H9 (cell line): ENCODE data around the gene GMPR. TPM values are rescaled to one million over a fixed set of nuclear protein-coding genes. Genes with fewer than 3 reads are reported as not detected.
A peak's percentile ranks its signal among the peaks of the same experiment; 100 is the strongest.

Experiments used
- DNase-seq: peaks from one replicate; pipeline ENCODE4 v3.0.0-alpha.2; 2017
- H2AFZ ChIP-seq: one replicate; pipeline ENCODE4 v1.6.1; 2013; ENCODE audit warnings: mild to moderate bottlenecking, low read length, control low read depth, moderate library complexity
- H2AK5ac ChIP-seq: 2 replicates; pipeline ENCODE4 v1.6.1; 2013; ENCODE audit warnings: low read length, control low read depth, mixed read lengths; ENCODE audit not compliant: insufficient read length
- H2BK120ac ChIP-seq: one replicate; pipeline ENCODE4 v1.6.1; 2013; ENCODE audit warnings: low read depth, mild to moderate bottlenecking, low read length, control low read depth, inconsistent platforms; ENCODE audit not compliant: poor library complexity, severe bottlenecking
- H2BK12ac ChIP-seq: 2 replicates; pipeline ENCODE4 v1.6.1; 2013; ENCODE audit warnings: low read length, control low read depth, mixed read lengths, low read depth; ENCODE audit not compliant: insufficient read length
- H2BK15ac ChIP-seq: 2 replicates; pipeline ENCODE4 v1.6.1; 2013; ENCODE audit warnings: low read depth, low read length, control low read depth
- H2BK20ac ChIP-seq: one replicate; pipeline ENCODE4 v1.6.1; 2013; ENCODE audit warnings: low read depth, mild to moderate bottlenecking, low read length, control low read depth, inconsistent platforms; ENCODE audit not compliant: poor library complexity, severe bottlenecking
- H2BK5ac ChIP-seq: 2 replicates; pipeline ENCODE4 v1.6.1; 2013; ENCODE audit warnings: low read length, control low read depth, mixed read lengths; ENCODE audit not compliant: insufficient read length
- H3K14ac ChIP-seq: 2 replicates; pipeline ENCODE4 v1.6.1; 2013; ENCODE audit warnings: low read length, control low read depth; ENCODE audit not compliant: insufficient read depth
- H3K18ac ChIP-seq: 2 replicates; pipeline ENCODE4 v1.6.1; 2013; ENCODE audit warnings: low read depth, mild to moderate bottlenecking, mixed read lengths, low read length, control low read depth; ENCODE audit not compliant: insufficient read length
- H3K23ac ChIP-seq: 2 replicates; pipeline ENCODE4 v1.6.1; 2013; ENCODE audit warnings: low read length, control low read depth, mixed read lengths, low read depth; ENCODE audit not compliant: insufficient read length
- H3K23me2 ChIP-seq: 2 replicates; pipeline ENCODE4 v1.6.1; 2013; ENCODE audit warnings: low read depth, mild to moderate bottlenecking, mixed read lengths, low read length, control low read depth; ENCODE audit not compliant: insufficient read length, poor library complexity, severe bottlenecking
- H3K27ac ChIP-seq: 2 replicates; pipeline ENCODE4 v1.5.1; 2013; ENCODE audit warnings: low read length, control low read depth, mixed read lengths, low read depth; ENCODE audit not compliant: insufficient read length
- H3K27me3 ChIP-seq: 2 replicates; pipeline ENCODE4 v1.6.1; 2013; ENCODE audit warnings: low read length, control low read depth, inconsistent platforms; ENCODE audit not compliant: insufficient read depth
- H3K4ac ChIP-seq: 2 replicates; pipeline ENCODE4 v1.6.1; 2013; ENCODE audit warnings: low read depth, mild to moderate bottlenecking, control low read depth, inconsistent platforms, low read length, moderate library complexity
- H3K4me1 ChIP-seq: 2 replicates; pipeline ENCODE4 v1.6.1; 2013; ENCODE audit warnings: low read length, control low read depth, inconsistent platforms; ENCODE audit not compliant: insufficient read depth
- H3K4me2 ChIP-seq: 2 replicates; pipeline ENCODE4 v1.6.1; 2013; ENCODE audit warnings: low read length, control low read depth, mixed read lengths; ENCODE audit not compliant: insufficient read length, insufficient read depth
- H3K56ac ChIP-seq: 2 replicates; pipeline ENCODE4 v1.6.1; 2013; ENCODE audit warnings: low read depth, mild to moderate bottlenecking, mixed read lengths, low read length, control low read depth; ENCODE audit not compliant: insufficient read length
- H3K79me1 ChIP-seq: 2 replicates; pipeline ENCODE4 v1.6.1; 2013; ENCODE audit warnings: low read depth, mild to moderate bottlenecking, moderate library complexity, low read length, control low read depth, inconsistent platforms; ENCODE audit not compliant: insufficient read depth, poor library complexity, severe bottlenecking
- H3K79me2 ChIP-seq: 2 replicates; pipeline ENCODE4 v1.6.1; 2013; ENCODE audit warnings: low read length, control low read depth, inconsistent platforms; ENCODE audit not compliant: insufficient read depth
- H3K9ac ChIP-seq: 2 replicates; pipeline ENCODE4 v1.6.1; 2013; ENCODE audit warnings: low read length, control low read depth, mixed read lengths; ENCODE audit not compliant: insufficient read length; ENCODE audit errors: extremely low read depth
- H3K9me3 ChIP-seq: one replicate; pipeline ENCODE4 v1.6.1; 2013; ENCODE audit warnings: low read depth, low read length, inconsistent platforms; ENCODE audit not compliant: control insufficient read depth
- H3T11ph ChIP-seq: one replicate; pipeline ENCODE4 v1.6.1; 2013; ENCODE audit warnings: mild to moderate bottlenecking, low read length, control low read depth, inconsistent platforms
- H4K20me1 ChIP-seq: one replicate; pipeline ENCODE4 v1.6.1; 2013; ENCODE audit not compliant: control insufficient read depth, insufficient read length, insufficient read depth
- H4K5ac ChIP-seq: 2 replicates; pipeline ENCODE4 v1.6.1; 2013; ENCODE audit warnings: low read depth, mild to moderate bottlenecking, mixed read lengths, low read length, control low read depth; ENCODE audit not compliant: insufficient read length
- H4K8ac ChIP-seq: replicated peaks from 2 replicates; pipeline ENCODE4 v1.6.1; 2013; ENCODE audit warnings: low read length, control low read depth, mixed read lengths, low read depth; ENCODE audit not compliant: insufficient read length
- H4K91ac ChIP-seq: 2 replicates; pipeline ENCODE4 v1.6.1; 2013; ENCODE audit warnings: low read depth, mild to moderate bottlenecking, moderate library complexity, mixed read lengths, low read length, control low read depth; ENCODE audit not compliant: insufficient read length
- H3K27ac Mint-ChIP-seq, 3 experiments: 2 replicates in 2 of 3; 3 replicates in 1 of 3; pipeline ENCODE4 v1.8.0; 2020 to 2021; ENCODE audit warnings: mixed read lengths in 3 of 3, mild to moderate bottlenecking in 1 of 3, moderate library complexity in 1 of 3
- H3K27me3 Mint-ChIP-seq: 2 replicates; pipeline ENCODE4 v1.8.0; 2021; ENCODE audit warnings: low read depth, mild to moderate bottlenecking, moderate library complexity, mixed read lengths
- H3K36me3 Mint-ChIP-seq, 3 experiments: 2 replicates in 2 of 3; 3 replicates in 1 of 3; pipeline ENCODE4 v1.8.0; 2020 to 2021; ENCODE audit warnings: low read depth in 3 of 3, mixed read lengths in 3 of 3; ENCODE audit not compliant: insufficient read depth in 1 of 3
- H3K4me1 Mint-ChIP-seq, 2 experiments: 2 replicates each; pipeline ENCODE4 v1.8.0; 2020; ENCODE audit warnings: mixed read lengths in 2 of 2
- H3K4me3 Mint-ChIP-seq, 2 experiments: 2 replicates in 1 of 2; 3 replicates in 1 of 2; pipeline ENCODE4 v1.8.0; 2020 to 2021; ENCODE audit warnings: mild to moderate bottlenecking in 2 of 2, mixed read lengths in 2 of 2, moderate library complexity in 1 of 2
- H3K9me3 Mint-ChIP-seq, 2 experiments: 2 replicates in 1 of 2; 3 replicates in 1 of 2; pipeline ENCODE4 v1.8.0; 2020; ENCODE audit warnings: mild to moderate bottlenecking in 2 of 2, mixed read lengths in 2 of 2, moderate library complexity in 1 of 2
- WGBS: extraction: QIAGEN DNeasy Blood & Tissue Kit; methylation state at CpG from one replicate; pipeline ENCODE4 v1.1.7; 2013; ENCODE audit warnings: missing lambda C conversion rate, low lambda C conversion rate, mixed read lengths; ENCODE audit not compliant: insufficient read length; ENCODE audit errors: extremely low coverage; 5-methylcytosine and 5-hydroxymethylcytosine counted together
- total RNA-seq: library from RNA; stranded (reverse); gene quantifications from 2 replicates; pipeline ENCODE4 v1.2.1, GENCODE V29; 2021
- TF ChIP-seq, protein P1 (sequence below): fragments of 200-600 bp; sonication (generic); conservative IDR thresholded peaks from 3 replicates; pipeline ENCODE4 v1.8.0; 2021; ENCODE audit warnings: antibody characterized with exemption, mild to moderate bottlenecking

GMPR gene
- total RNA-seq, 1 experiment from 2014 or later: 0.70 TPM

DNA sequence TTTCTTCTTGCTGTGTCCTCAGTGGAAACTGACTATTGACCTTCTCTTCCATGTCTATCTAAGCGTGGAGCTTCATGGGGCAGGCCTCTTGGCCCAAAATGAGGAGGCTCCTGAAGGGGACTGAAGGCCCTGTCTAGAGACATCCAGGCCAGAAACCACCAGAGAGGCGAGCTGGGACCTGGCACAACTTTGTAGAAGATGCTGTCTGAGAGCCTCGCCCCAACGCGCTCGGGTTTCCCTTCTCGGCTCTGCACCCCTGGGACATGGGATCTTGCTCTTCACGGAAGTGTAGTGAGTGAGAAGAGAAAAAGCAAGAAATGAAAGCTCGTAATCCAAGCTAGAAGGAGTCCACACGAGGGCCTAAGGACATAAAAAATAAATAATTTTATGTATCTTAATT is 96.8 kb downstream of the GMPR start:
- Histone ChIP-seq H2BK20ac (no peak overlapping the region), H3K4me2 (no peak overlapping the region), H4K91ac (no peak overlapping the region), H3K14ac (no peak overlapping the region), H3K23ac (no peak overlapping the region), H3K27me3 (no peaks in the 10 kb centered on the region), H2BK120ac (no peak overlapping the region), H3K9me3 (no peaks in the 10 kb centered on the region), H4K20me1 (no peaks in the 10 kb centered on the region), H2AFZ (no peak overlapping the region), H4K8ac (no peak overlapping the region), H2BK12ac (no peak overlapping the region), H3K4ac (no peak overlapping the region), H3K18ac (no peak overlapping the region), H2AK5ac (no peak overlapping the region), H2BK15ac (no peak overlapping the region), H3T11ph (no peak overlapping the region), H3K4me1 (0 out of 2 replicates have a peak, but pooled peaks cover 3% of the 10 kb centered on the region), H3K23me2 (no peaks in the 10 kb centered on the region), H3K56ac (no peak overlapping the region), H4K5ac (no peak overlapping the region), H3K79me2 (no peaks in the 10 kb centered on the region), H3K9ac (no peak overlapping the region), H3K27ac (no peak overlapping the region), H2BK5ac (no peak overlapping the region), H3K79me1 (no peaks in the 10 kb centered on the region)
- H3K27ac Mint-ChIP-seq: peak overlapping the region in 1 of 3 experiments; percentile 23; a peak in 1 of 7 replicates
- H3K36me3 Mint-ChIP-seq: no peaks in the 10 kb centered on the region
- no CpG with 5 or more reads among the region's 10 CpGs for WGBS
- no peak for DNase-seq
- TF ChIP-seq, protein P1, sequence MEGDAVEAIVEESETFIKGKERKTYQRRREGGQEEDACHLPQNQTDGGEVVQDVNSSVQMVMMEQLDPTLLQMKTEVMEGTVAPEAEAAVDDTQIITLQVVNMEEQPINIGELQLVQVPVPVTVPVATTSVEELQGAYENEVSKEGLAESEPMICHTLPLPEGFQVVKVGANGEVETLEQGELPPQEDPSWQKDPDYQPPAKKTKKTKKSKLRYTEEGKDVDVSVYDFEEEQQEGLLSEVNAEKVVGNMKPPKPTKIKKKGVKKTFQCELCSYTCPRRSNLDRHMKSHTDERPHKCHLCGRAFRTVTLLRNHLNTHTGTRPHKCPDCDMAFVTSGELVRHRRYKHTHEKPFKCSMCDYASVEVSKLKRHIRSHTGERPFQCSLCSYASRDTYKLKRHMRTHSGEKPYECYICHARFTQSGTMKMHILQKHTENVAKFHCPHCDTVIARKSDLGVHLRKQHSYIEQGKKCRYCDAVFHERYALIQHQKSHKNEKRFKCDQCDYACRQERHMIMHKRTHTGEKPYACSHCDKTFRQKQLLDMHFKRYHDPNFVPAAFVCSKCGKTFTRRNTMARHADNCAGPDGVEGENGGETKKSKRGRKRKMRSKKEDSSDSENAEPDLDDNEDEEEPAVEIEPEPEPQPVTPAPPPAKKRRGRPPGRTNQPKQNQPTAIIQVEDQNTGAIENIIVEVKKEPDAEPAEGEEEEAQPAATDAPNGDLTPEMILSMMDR: no peak
- H3K4me1 Mint-ChIP-seq: peaks cover 12 to 15% of the 10 kb centered on the region in 2 experiments
- no peaks in the 10 kb centered on the region for H3K27me3 Mint-ChIP-seq
- H3K4me3 Mint-ChIP-seq: no peak overlapping the region
- H3K9me3 Mint-ChIP-seq: no peaks in the 10 kb centered on the region; a peak in 2 of 5 replicates
